Mesenteric fat pad (tissue), 1 donor: ENCODE data around the gene CWC27. TPM values are rescaled to one million over a fixed set of nuclear protein-coding genes. Genes with fewer than 3 reads are reported as not detected.
"Not testable (repeated sequence)": the region's sequence is repeated elsewhere in the genome, so short reads cannot be mapped to it uniquely, and the experiment has no call there.

ENCODE experiments used
- DNase-seq: peaks from one replicate; pipeline ENCODE4 v3.0.0-alpha.2; 2020; ENCODE audit warnings: low spot score
- total RNA-seq: library from RNA; stranded (reverse); fragmentation: NEBNext Ultra II Directional; extraction: Animal tissue kit (Norgen Biotek cat#: 25700); gene quantifications from one replicate; pipeline ENCODE4 v1.2.1, GENCODE V29; 2021
- donor health status: DM: yes; HTN: yes; CAD: no.

Gene CWC27
- total RNA-seq, 1 donor from 2014 or later = 20.4 TPM

DNA sequence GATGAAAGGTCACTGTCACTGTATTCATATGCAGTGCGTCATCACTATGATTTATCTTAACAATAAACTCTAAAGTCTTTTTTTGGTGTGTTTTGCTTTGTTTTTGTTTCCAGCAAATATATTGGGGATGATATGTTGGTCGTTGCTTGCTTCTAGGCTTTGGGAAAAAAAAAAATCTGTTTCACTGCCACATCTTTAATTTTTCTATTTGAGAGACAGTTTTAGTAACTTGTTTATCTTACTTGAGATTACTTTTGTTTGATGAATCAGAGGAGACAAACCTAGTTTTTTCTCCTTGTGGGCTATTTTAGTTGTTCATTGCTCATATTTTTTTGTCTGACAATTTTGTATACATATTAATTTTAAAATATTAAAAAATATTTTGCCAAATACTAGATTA is 19.4 kb downstream of the CWC27 start:
- no peak for DNase-seq

GRCh38 chr5:64789457-64789856 is 20.7 kb downstream of the CWC27 start:
- DNase-seq = no peak

DNA sequence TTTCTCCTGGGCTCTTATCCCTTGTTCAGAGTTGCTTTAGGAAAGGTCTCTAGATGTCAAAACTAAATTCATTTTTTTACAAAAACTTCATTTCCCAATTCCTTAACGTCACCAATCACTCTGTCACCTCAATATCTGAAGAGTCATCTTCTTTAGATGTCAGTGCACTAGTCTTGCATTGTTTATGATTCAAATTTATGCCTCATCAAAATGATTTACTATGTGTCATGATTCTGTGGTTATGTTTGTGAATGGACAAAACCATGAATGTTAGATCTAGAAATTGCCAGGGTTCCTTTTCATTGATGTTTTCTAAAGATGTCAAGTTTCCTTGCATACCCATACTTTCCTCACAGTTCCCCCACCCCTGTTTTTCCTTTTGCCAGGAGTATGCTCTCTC is 21.5 kb downstream of the CWC27 start:
- DNase-seq = no peak

- no peak for DNase-seq
Measured at GRCh38 chr5:64792469-64792868, 23.7 kb downstream of the CWC27 start.

GRCh38 chr5:64794053-64794770 is 25.5 kb downstream of the CWC27 start:
- no peak for DNase-seq

DNA sequence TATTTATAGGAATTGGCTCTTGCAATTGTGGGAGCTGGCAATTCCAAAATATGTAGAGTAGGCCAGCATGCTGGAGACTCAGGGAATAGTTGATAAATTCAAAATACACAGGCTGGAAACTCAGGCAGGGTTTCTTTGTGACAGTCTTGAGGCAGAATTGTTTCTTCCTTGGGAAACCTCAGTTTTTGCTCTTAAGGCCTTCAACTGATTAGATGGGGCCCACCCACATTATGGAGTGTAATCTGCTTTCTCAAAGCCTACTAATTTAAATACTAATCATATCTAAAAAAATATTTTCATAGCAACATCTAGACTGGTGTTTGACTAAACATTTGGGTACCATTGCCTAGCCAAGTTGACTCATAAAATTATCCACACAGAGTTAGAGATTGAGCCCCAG is 27.6 kb downstream of the CWC27 start:
- DNase-seq = no peak

DNA sequence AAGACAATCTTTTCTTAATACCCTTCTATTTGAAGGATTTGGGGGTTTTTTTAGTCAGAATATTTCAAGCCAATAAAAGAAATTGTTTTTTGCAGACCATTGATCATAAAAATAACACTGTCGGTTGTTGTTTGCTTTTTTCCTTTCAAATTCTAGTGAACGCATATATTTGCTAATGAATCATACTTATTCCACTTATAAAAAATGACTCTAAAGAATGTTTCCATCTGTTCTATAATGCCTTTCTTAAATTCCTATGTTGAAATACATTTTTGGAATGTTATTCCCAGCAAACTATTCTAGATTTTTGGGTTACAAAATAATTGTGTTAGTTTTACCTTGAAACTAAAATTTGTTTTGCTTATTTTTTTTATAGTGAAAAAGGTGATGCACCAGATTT is 32.2 kb downstream of the CWC27 start:
- DNase-seq = no peak

DNA sequence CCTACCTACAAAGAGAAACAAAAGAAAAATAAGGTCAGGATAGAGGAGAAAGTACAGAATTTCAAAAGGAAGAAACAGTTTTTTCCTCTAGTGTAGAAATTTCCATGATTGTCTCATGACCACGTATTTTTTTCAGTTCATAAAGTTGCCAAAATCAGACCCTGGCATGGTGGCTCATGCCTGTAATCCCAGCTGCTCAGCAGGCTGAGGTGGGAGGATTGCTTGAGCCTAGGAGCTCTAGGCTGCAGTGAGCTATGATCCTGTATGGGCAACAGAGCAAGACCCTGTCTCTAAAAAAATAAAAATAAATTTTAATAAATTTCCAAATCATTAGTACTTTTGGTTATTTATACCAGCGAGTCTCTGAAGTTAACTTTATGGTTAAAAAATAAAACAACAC is 37.8 kb downstream of the CWC27 start:
- DNase-seq = no peak

DNA sequence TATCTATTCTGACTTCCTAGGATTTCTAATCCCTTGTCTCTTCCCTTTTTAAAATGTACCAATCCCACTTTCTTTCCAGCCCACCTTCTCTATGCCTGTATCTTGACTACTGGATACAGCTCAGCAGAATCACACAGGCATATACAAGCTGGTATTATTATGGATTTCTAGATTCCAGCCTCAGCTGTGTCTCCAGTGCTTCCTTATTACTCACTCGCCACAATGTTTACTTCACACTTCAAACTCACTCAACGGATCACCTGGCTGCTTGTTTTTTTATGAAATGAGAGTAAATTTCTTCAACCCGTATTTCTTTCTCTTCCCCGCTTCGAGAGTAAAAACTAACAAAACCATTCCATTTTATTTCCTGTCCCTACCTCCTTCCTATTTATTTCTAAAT is 38.8 kb downstream of the CWC27 start:
- no peak for DNase-seq

- no peak for DNase-seq
Measured at GRCh38 chr5:64811050-64811640, 42.4 kb downstream of the CWC27 start.

GRCh38 chr5:64814073-64814472 is 45.3 kb downstream of the CWC27 start:
- DNase-seq = no peak

DNA sequence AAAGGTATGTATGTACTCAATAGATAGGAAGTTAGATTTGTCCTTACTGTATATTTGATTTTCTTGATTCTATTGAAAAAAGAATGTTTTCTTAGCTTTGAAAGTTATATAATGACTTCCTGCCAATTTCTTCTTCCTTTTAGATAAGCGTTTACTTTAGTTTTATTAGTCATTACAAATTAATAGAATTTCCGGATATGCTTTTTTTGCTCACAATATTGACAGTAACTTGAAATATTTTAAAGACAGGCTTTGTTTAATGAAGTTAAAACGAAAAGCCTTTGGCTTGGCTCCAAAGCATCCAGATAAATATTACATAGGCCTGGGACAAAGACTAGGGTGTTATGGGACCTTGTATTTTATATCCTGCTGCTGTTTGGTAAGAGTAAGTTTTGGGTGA is 49.5 kb downstream of the CWC27 start:
- no peak for DNase-seq

DNA sequence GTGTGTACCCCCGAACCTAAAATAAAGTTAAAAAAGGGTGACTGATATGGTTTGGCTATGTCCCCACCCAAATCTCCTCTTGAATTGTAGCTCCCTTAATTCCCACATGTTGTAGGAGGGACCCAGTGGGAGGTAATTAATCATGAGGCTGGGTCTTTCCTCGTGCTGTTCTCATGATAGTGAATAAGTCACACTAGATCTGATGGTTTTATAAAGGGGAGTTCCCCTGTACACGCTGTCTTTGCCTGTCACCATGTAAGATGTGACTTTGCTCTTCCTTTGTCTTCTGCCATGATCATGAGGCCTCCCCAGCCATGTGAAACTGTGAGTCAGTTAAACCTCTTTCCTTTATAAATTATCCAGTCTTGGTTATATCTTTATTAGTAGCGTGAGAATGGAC is 50.6 kb downstream of the CWC27 start:
- not testable (repeated sequence) for DNase-seq

DNA sequence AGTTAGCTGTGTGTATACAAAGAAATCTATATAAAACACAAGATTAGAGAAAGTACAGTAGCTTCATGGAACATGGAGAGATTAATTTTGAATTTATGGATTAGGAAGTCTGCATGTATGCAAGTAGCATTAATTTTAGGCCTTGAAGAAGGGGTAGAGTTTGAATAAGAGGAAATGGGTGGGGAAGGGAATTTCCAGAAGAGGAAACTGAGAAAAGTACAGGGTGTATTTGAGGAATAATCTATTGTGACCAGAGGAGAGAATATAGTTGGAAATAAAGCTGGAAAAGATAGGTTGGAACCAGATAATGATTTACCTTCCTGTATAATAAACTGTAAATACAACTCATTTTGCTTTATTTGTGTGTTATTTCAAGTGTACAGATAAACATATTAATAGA is 53.6 kb downstream of the CWC27 start:
- no peak for DNase-seq

DNA sequence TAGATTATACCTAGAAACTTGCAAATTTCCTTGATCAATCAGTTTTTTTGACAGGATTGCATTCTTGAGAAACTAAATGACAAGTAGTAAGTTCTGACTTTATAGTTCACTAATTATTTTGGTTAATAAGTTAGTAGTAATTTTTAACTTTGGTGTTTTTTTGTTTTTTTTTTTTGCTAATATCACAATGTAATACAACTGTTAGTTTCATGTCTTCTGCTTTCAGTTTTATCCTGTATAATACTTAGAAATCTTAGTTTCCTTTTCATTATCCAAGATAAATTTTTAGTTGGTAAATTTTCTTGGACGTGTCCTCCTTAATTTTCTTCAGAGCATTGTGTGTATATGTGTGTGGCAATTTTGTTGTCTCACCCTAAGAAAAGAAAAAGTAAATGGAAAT is 57.8 kb downstream of the CWC27 start:
- DNase-seq = no peak

- no peak for DNase-seq
Measured at GRCh38 chr5:64827703-64828102, 59.0 kb downstream of the CWC27 start.

DNA sequence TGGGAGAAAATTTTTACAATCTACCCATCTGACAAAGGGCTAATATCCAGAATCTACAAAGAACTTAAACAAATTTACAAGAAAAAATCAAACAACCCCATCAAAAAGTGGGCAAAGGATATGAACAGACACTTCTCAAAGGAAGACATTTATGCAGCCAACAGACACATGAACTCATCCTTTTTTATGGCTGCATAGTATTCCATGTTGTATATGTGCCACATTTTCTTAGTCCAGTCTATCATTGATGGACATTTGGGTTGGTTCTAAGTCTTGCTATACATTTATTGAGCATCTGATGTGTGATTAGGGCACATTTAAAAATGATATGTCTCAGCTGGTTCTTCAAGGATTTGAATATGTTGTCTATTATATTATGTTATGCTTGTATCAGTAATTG is 61.9 kb downstream of the CWC27 start:
- not testable (repeated sequence) for DNase-seq

- DNase-seq = no peak
Measured at GRCh38 chr5:64831996-64832395, 63.3 kb downstream of the CWC27 start.

GRCh38 chr5:64834037-64834436 is 65.3 kb downstream of the CWC27 start:
- DNase-seq = no peak

DNA sequence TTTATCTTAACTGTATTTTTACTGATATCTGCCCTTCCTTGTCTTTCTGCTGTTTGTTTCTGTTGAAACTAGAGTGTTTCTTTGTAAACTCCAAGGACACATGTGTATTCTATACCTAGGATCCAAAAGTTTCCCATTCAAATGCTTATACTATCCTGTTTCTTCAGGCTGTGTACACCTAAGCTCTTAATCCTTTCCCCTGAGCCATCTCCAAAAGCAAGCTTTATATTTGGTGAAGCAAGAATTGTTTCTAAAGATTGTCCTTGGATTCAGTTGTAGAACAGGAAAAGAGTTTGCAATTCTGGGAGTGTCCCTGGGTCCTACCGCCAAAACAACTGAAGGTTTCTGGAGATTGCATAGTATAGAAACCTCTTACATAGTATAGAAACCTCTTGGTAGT is 65.9 kb downstream of the CWC27 start:
- DNase-seq = no peak

- no peak for DNase-seq
Measured at GRCh38 chr5:64835266-64835665, 66.5 kb downstream of the CWC27 start.

GRCh38 chr5:64836190-64836755 is 67.5 kb downstream of the CWC27 start:
- DNase-seq = no peak

GRCh38 chr5:64836786-64837185 is 68.1 kb downstream of the CWC27 start:
- DNase-seq = no peak
